ENCODE results near the gene EIF5AL1.

DNA sequence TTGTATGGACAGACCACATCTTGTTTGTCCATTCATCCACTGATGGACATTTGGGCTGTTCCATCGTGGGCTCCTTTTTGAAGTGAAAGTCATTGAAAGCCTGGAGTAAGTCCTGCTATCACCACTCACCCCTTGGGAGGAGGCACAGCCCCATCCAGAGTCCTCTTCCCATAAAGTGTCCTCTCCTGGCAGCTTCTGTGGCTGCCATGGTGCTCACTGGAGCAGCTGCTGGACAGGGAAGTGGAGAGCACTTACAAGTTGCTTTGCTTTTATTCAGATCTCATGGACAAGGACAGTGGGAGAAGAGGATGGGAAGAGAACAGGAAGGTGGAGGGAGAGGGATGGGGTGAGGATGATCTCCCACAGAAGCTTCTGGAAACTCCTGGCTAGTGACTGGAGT is 18.5 kb upstream of the EIF5AL1 start:
- TF ChIP-seq, protein P1, sequence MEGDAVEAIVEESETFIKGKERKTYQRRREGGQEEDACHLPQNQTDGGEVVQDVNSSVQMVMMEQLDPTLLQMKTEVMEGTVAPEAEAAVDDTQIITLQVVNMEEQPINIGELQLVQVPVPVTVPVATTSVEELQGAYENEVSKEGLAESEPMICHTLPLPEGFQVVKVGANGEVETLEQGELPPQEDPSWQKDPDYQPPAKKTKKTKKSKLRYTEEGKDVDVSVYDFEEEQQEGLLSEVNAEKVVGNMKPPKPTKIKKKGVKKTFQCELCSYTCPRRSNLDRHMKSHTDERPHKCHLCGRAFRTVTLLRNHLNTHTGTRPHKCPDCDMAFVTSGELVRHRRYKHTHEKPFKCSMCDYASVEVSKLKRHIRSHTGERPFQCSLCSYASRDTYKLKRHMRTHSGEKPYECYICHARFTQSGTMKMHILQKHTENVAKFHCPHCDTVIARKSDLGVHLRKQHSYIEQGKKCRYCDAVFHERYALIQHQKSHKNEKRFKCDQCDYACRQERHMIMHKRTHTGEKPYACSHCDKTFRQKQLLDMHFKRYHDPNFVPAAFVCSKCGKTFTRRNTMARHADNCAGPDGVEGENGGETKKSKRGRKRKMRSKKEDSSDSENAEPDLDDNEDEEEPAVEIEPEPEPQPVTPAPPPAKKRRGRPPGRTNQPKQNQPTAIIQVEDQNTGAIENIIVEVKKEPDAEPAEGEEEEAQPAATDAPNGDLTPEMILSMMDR (IDR thresholded peaks at IDR 0.05; ENCODE audit: insufficient read depth, low read depth, low read length), result no peak
- no peak for TF ChIP-seq EZH2 (IDR thresholded peaks at IDR 0.05; ENCODE audit: insufficient read depth, low read length)
